Fibroblast of the aortic adventitia (primary cell): ENCODE measurements around the gene BARX2. TPM values are rescaled to one million over a fixed set of nuclear protein-coding genes. Genes with fewer than 3 reads are reported as not detected.

ENCODE experiments used
- DNase-seq: peaks from one replicate; pipeline ENCODE4 v3.0.0-alpha.2; 2010; ENCODE audit warnings: low read depth
- H3K4me3 ChIP-seq: 2 replicates; pipeline ENCODE4 v1.5.1; 2011; ENCODE audit warnings: low read depth, mild to moderate bottlenecking, control low read depth, low read length, moderate library complexity
- total RNA-seq: library from RNA; depleted of rRNA; stranded (reverse); fragments of >200 nt; gene quantifications from 2 replicates; pipeline ENCODE4 v1.2.3, GENCODE V29; 2012; ENCODE audit warnings: low replicate concordance
- TF ChIP-seq, protein P1 (sequence below): IDR thresholded peaks from 2 replicates; pipeline ENCODE4 v1.5.1; 2011; ENCODE audit warnings: mild to moderate bottlenecking, low read length, control low read depth, inconsistent platforms; ENCODE audit not compliant: insufficient read depth

BARX2 gene
- total RNA-seq, 1 donor: not detected

DNA sequence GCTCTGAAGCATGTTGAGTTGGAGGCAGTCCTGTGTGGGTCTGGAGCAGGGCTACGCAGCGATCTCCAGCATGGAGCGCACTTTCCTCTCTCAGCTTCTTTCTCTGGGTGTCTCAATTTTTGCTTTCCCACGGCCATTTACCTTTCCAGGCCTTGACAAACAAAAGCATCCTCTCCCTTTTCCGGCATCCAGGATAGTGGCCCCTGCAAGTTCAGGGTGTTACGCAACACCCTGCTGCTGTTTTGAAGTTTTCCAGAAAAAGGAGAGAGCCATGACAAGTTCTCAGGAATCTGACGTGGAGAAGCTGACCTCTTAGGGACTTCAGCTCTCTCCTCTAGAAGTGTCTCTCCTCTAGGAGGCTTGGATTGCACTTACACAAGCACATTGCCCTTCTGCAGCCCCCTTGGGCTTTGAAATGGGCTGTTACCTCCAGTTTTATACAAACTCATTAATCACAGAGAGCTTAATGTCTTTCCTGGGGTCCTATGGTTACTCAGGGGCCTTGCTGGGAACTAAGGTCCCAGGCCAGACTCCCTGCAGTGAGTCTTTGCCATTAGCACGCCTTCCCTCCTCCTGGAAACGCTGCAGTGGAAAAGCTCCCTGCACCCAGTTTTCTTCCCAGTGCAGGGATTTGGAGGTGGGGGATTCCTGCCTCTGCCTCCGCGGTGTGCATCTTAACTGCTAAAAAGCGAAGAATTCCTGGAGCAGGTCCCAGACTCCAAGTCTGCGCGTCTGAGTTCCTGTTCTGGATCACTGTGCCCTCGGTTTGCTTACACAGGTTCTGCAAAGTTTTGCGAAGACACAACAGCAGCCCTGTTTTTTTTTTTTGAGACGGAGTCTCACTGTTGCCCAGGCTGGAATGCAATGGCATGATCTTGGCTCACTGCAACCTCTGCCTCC, 80.4 kb downstream of the BARX2 start:
- H3K4me3 ChIP-seq: no peak overlapping the region
- peak; percentile 4 for DNase-seq
- TF ChIP-seq, protein P1, sequence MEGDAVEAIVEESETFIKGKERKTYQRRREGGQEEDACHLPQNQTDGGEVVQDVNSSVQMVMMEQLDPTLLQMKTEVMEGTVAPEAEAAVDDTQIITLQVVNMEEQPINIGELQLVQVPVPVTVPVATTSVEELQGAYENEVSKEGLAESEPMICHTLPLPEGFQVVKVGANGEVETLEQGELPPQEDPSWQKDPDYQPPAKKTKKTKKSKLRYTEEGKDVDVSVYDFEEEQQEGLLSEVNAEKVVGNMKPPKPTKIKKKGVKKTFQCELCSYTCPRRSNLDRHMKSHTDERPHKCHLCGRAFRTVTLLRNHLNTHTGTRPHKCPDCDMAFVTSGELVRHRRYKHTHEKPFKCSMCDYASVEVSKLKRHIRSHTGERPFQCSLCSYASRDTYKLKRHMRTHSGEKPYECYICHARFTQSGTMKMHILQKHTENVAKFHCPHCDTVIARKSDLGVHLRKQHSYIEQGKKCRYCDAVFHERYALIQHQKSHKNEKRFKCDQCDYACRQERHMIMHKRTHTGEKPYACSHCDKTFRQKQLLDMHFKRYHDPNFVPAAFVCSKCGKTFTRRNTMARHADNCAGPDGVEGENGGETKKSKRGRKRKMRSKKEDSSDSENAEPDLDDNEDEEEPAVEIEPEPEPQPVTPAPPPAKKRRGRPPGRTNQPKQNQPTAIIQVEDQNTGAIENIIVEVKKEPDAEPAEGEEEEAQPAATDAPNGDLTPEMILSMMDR: no peak

DNA sequence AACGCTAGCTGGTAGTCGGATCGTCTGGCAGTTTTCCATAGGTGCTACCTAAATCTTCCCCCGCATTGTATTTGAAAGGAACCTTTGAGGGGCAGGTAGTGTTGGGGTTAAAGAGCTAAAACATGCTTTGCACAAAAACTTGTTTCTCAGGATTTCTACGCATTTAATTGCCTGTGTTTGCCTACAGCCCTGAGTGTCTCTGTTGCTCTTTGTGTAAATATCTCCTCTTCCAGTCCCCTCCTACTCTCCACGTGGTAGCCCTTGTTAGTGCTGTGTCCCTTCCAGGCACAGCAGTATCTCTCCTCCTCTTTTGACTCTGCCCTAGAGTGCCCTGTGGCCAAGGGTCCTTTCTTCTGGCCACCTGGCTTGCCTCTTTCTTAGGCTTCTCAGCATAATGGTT, 81.7 kb downstream of the BARX2 start:
- TF ChIP-seq, protein P1: no peak
- no peak overlapping the region for H3K4me3 ChIP-seq
- DNase-seq: no peak

DNA sequence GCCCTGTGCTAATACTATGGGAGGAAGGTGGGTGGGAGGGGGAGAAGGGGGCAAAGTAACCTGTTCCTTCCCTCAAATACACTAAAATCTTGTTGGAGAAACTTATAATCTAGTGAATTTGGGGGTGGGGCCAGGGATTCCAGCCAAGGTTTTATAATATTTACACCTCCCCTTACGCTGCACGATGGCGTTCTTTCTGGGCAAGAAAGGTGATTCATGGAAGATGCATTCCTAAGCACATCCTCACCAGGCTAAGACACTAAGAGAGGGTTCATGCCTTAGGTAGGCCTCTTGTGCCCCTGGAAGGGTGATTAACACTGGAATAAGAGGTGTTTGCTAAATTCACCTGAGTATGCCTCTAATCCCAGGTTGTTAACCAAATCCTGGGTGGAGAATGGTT, 82.6 kb downstream of the BARX2 start:
- DNase-seq: no peak
- H3K4me3 ChIP-seq: no peak overlapping the region
- TF ChIP-seq, protein P1: no peak

DNA sequence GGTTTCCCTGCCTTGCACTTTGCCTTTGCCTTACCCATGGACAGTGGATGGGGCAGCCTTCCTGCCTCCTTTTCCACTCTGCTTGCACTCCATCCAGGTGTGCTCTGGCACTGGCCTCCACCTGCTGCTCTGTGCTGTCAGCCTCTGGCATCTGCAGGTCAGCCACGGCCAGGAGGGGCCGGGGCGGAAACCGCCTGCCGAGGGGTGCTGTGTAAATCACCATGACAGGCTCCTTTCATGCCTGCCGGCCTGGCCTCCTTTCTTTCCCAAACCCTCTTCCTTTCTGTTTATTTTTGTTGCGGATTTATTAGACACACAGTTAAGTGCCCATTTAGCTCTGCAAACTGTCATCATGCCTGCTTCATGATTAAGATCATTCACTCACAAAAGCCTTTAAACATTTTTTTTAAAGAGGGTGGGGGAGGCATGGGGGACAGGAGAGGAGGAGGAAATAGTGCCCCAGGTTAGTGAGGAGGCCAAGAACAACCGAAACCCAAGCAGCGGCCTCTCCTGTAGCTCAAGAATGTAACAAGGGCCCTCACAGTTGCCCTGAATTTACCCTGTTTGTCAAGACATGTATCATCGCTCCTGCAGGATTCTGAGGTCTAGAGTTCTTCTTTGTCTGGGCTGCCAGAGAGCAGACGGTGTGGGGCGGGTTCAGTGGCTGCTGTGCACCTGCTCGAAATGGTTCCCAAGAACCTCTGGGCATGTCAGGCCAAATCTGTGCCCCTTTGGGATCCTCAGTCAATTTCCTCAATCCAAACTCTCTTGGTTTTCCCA, 83.3 kb downstream of the BARX2 start:
- TF ChIP-seq, protein P1: no peak
- H3K4me3 ChIP-seq: no peak overlapping the region
- DNase-seq: no peak

DNA sequence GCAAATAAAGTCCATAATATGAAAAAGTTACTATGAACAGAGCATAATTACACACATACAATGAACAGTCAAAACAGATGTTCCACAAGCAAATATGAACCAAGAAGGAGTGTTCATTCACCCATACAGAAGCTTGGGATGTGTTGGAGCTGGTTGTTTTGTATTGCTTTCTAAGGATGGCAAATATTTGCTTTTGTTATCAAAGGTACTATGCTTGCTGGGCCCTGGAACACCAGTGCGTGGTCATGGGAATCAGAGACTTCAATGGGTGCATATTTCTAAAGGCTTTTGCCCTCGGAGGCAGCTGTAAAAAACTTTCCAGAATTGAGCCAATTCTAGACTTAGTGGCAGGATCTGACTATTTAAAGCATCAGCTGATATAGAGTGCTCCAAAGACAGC, 85.1 kb downstream of the BARX2 start:
- H3K4me3 ChIP-seq: no peak overlapping the region
- TF ChIP-seq, protein P1: no peak
- no peak for DNase-seq

DNA sequence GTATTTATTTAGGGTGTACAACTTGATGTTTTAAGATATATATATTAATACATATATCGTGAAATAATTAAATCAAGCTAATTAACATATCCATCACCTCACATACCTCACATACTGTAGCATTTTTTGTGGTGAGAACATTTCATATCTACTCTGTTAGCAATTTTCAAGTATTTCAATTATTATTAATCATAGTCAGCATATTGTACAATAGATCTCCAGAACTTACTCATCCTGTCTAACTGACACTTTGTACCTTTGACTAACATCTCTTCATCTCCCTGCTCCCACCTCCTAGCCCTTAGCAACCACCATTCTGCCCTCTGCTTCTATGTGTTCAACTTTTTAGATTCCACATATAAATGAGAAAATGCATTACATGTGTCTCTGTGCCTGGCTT, 108.4 kb downstream of the BARX2 start:
- TF ChIP-seq, protein P1: no peak
- no peak overlapping the region for H3K4me3 ChIP-seq
- DNase-seq: no peak
